HG03280 (cell line): ENCODE results near the gene TOMM20.

Experiments
- ATAC-seq: cut with Tn5 transposase; IDR thresholded peaks from one replicate; pipeline ENCODE4 v1.9.1; 2021; ENCODE audit warnings: mild to moderate bottlenecking, moderate library complexity; ENCODE audit not compliant: unreplicated experiment

TOMM20 gene

DNA sequence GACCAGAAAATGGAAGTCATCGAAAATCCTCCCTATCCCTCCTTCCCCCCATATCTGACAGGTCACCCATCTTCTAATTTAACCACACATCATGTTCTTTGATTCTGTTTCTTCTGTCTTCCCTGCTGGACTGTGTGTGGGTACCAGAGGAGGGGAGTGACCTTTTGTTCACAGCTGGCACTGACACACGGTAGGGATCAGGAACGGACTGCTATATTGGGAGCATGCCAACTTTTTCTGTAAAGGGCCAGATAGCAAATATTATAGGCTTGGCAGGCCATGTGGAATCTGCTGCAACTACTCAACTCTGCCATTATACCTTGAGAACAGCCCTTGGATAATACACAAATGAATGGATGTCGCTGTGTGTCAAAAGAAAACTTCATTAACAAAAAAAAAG is 7.5 kb upstream of the TOMM20 start:
- ATAC-seq = no peak

DNA sequence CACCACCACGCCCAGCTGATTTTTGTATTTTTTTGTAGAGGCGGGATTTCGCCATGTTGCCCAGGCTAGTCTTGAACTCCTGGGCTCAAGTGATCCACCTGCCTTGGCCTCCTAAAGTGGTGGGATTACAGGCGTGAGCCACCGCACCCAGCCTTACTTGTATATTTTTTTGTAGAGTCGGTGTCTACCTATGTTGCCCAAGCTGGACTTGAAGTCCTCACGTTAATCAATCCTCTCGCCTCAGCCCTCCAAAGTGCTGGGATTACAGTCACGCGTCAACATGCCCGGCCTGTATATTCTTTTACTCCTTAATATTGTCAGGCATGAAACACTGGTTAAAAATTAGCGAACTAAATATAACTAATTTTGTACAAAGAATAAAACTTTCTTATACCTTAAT is 5.5 kb upstream of the TOMM20 start:
- no peak for ATAC-seq

DNA sequence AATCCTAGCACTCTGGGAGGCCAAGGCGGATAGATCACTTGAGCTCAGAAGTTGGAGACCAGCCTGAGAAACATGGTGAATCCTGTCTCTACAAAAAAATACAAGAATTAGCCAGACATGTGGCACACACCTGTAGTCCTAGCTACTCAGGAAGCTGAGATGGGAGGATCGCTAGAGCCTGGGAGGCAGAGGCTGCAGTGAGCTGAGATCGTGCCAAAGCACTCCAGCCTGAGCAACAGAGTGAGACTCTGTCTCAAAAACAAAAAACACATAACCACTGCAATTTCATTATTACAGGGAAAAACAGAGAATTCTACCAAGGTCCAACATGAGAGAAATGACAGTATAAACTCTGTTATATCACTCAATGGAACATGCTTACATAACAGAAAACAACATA is 4.4 kb upstream of the TOMM20 start:
- ATAC-seq = no peak

DNA sequence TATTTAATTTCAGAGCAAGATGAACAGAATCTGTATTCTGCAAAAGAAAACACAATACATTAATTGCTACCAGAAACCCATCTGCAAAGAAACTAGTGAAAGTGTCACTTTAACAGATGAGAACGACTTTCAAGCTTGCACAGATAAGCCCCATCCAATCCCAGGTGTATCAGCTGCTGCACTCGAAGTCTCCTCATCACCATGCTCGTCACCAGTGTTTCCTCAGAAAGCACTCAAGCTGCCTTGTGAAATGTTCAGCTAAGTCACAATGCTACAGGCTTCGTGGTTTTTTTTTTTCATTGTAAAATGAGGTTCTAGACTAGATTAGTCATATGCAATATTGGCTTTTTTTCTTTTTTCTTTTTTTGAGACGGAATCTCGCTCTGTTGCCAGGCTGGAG is 3.3 kb upstream of the TOMM20 start:
- no peak for ATAC-seq

DNA sequence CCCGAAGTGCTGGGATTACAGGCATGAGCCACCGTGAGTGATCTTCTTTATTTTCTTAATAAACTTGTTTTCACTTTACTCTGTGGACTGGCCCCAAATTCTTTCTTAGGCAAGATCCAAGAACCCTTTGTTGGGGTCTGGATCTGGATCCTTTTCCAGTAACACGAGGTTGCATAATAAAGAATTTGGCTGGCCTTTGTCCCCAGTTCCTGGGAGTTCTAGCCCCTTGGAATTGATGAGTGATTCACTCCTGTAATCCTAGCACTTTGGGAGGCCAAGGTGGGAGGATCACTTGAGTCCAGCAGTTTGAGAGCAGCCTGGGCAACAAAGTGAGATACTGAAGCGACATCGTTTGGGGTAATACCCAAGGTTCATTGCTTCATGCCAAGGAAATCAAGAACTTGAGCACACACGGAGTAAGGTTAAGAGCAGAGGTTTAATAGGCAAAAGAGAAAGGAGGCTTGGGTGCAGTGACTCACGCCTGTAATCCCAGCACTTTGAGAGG is 2.2 kb upstream of the TOMM20 start:
- ATAC-seq = no peak

DNA sequence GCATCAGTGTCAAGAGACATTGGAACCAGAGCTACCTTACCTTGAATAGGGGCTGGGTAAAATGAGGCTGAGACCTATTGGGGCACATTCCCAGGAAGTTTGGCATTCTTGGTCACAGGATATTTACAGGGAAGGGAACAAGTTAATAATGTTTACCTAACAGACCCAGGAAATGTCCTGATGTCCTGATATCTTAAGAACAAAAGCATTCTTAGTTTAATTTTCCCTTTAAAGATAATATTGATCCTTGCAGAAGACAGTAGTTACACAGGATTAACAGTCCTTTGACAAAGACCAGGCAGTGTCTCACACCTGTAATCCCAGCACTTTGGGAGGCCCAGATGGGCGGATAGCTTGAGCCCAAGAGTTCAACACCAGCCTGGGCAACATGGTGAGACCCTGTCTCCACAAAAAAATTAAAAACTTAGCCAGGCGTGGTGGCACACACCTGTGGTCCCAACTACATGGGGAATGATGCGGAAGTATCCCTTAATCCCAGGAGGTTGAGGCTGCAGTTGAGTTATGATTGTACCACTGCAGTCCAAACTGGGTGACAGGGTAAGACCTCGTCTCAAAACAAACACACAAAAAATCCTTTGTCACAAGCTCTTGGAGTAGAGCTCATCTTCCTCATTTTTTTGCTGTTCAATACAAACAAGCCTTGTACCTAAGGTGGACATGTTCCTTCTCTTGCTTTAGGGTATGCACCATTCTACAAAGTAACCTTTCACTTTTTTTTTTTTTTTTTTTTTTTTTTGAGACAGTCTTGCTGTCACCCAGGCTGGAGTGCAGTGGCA is 1.3 kb upstream of the TOMM20 start:
- ATAC-seq = no peak

DNA sequence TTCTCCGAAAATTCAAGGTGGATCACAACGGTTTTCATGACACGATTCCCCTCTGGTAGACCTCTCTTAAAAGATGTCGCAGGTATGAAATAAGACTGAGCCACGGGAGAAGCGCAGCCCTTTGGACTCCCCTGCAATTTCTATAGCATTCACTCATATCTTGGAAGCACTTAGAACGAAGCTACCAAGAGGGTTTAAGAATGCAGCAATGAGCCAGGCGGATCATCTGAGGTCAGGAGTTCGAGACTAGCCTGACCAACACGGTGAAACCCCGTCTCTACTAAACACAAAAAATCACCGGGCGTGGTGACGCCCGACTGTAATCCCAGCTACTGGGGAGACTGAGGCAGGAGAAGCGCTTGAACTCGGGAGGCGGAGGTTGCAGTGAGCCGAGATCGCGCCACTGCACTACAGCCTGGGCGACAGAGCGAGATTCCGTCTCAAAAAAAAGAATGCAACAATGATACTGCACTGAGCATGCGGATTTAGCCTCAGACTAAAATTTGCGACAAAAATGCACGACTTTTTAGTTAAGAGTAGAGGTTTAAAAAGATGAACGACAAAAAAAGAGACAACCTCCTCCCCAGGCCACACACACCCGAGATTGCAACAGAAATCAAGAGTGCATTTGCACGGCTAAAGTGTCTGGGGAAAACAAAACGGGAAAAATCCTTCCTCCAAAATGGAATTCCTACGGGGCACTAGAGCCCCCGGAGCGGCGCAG is 743 bp downstream of the TOMM20 start:
- no peak for ATAC-seq

DNA sequence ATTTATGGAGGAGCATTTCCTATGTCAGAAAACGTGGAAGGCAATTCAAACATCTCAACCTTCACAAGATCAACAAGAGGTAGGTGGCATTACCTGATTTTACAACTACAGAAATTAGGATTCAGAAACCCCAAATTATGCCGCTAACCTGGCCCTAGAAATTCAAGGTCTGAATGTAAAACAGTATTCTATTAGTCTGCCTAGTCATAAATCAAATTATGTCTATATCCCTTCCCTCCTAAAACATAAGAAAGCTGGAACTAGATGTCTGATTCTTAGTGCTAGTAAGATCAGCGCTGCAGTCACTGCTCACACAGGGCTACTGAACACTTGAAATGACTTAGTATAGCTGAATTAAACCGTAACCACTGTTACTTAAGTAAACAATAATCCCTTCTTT is 1.4 kb downstream of the TOMM20 start:
- no peak for ATAC-seq

DNA sequence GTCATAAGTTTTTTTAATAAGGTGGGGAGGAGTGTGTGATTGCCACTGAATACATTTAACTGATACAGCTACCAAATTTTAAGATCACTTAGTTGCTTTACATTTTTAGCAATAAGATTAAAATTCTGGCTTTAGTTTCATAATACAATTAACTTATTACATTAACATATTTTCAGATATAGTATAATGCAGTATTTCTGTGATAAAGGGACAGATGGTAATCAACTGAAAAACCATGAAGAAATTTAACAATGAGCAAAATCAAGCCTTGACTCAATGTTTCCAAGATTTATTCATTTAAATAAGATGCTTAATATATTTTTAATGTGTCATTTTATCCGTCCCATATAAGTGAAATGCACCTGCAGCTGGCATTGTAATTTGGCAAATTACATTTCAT is 4.0 kb downstream of the TOMM20 start:
- ATAC-seq = no peak

DNA sequence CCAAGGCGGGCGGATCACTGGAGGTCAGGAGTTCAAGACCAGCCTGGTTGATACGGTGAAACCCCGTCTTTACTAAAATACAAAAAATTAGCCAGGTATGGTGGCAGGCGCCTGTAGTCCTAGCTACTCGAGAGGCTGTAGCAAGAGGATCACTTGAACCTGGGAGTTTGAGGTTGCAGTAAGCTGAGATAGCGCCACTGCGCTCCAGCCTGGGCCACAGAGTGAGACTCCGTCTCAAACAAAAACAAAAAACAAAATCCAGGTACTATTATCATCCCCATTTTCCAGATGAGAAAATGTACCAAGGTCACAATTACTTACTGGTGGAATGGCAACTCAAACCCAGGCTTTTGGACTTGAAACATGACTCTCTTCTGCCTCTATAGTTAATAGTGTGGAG is 4.5 kb downstream of the TOMM20 start:
- no peak for ATAC-seq

DNA sequence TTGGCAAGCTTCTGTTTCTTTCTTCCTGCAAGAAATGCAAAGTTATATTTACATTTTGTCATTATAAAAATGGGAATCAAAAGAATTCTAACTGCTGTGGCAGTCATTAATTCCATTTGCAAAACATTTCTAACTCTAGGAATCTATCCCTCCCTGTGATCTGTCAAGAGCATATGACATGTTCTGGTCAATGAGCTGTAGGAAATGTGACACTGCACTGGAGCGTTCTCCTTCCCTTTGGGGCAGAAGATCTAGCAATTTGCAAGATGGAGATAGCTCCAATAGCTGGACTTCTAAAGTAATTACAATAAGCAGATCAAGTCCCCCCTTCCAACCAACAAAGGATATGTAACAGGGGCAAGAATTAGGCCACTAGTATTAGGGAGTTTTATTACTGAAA is 6.3 kb downstream of the TOMM20 start:
- ATAC-seq = no peak

DNA sequence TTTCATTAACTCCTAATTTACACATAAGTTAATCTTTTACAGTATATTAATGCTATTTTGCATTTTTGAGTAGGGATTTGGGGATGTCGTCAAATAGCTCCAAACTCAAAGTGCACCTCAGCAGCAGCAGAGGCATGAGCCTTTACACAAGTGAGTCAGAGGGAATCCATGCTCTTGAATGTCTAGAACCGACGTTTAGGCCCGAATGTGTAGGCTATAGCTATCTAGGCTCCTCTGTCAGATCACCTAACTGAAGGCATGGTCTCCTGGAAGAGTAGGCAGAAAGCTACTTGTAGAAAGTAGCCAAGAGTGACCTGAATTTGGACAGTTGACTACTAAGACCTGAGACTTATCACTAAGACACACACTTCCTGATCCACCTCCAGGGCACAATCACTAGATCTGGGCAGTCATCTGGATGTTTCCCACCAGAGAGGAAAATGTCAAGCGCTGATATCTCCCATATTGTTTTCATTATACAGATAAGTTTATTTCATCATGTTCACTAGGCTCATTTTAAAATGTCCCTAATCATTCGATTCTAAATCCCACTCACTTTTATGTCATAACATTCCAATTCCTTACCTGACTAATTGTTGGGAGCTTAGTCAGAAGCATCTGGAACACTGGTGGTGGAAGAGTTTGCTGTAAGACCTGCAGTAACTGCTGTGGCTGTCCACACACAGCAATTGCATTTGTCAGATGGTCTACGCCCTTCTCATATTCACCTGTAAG is 15.3 kb downstream of the TOMM20 start:
- no peak for ATAC-seq

DNA sequence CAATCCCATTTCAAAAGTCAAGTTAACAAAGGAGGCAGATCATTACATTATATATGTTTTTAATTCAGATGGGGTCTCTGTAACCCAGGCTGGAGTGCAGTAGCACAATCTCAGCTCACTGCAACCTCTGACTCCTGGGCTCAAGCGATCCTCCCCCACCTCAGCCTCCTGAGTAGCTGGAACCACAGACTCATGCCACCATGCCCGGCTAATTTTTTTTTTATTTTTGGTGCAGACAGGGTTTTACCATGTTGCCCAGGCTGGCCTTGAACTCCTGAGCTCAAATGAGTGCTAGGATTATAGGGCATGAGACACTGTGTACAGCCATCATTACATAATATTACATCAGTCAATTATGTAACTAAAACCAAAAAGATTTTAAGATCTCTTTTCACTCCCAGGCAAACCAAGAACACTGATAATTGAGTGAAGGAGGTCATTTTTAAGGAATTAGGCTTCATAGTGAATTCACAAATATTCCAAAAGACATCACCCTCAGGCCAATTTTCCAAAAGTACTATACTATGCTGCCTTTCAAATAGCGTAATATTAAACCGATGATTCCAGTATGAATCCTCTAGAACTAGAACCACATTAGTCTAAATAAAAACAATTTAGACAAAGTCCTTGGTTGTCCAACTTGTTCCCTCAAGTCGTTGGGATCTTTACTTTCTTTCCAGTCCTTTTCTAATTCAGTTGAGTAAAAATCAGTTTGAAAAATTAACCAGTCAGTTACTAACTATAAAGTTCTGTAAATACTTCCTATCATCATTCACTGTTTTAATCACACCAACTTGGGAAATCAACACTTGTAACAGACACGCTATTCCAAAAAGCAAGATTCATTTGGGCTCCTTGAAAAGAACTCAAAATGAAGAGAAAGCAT is 16.1 kb downstream of the TOMM20 start:
- no peak for ATAC-seq

DNA sequence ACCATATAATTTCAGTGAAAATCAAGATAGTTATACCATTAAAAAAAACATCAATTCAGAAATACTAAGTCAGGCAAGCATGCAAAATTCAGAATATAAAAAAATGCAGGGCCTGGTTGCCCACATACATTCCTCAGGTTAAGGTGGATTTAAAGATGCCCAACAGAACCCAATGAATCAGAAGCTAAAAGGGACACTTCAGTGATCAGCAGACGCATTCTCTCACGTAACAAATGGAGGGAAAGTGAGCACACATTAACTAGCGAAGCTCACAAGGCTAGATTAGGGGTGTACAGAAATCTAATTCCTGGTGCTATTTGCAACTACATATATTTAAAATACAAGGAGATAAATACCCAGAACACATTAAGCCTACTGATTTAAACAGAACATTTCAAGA is 17.5 kb downstream of the TOMM20 start:
- ATAC-seq = no peak

DNA sequence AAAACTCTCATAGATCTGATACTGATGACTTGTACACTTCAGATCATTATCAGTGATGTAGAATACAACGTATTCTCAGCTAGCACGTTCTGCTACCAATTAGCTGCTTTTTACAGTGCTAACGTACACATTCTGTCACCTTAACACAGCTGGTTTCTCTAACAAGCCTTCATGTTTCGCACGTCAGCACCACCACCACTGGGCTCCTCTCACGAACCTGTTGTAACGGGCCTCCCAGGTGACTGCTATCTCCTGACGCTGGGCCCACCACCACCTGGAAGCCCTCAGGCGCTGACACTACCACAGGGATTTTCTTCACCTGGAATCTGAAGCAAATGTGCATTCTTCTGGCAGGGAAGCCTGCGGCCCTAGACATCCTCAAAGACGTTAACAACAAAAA is 19.8 kb downstream of the TOMM20 start:
- no peak for ATAC-seq

DNA sequence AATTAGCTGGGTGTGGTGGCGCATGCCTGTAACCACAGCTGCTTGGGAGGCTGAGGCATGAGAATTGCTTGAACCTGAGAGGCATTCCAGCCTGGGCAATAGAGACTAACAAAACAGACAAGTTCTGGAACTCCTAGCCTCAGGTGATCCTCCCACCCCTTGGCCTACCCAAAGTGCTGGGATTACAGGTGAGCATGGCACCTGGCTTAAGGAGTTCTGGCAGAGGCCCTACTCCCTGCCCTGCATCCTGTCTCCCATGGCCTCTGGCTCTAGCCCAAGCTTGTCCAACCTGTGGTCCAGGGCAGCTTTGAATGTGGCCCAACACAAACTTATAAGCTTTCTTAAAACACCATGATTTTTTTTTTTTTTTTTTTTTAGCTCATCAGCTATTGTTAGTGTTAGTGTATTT is 20.4 kb downstream of the TOMM20 start:
- no peak for ATAC-seq

DNA sequence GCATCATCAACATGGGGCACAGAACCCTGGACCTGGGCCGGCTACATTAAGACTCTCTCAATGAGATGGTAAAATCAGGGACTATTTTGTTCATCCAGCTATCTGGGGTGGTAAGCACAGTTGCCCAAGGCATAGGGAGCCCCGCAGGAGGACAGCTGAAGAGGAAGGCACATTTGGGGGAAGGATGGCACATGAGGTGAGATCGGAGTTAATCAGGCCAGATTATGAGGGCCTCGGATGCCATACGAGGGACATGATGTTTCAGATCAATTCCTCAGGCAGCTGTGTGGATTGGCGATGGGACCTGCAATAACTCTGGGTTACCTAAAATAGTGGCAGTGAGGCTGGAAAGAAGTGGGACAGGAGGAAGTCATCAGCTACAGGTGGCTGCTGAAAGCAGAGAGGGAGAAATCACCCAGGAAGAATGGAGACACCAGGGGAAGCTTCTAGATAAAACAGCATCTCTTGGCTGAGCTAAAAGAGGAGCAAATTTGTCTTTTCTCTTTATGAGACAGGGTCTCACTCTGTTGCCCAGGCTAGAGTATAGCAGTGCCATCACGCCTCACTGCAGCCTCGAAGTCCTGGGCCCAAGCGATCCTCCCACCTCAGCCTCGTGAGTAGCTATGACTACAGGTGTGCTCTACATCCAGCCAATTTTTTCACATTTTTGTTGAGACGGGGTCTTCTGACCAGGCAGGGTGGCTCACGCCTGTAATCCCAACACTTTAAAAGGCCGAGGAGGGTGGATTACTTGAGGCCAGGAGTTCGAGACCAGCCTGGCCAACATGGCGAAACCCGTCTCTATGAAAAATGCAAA is 21.1 kb downstream of the TOMM20 start:
- ATAC-seq = no peak

DNA sequence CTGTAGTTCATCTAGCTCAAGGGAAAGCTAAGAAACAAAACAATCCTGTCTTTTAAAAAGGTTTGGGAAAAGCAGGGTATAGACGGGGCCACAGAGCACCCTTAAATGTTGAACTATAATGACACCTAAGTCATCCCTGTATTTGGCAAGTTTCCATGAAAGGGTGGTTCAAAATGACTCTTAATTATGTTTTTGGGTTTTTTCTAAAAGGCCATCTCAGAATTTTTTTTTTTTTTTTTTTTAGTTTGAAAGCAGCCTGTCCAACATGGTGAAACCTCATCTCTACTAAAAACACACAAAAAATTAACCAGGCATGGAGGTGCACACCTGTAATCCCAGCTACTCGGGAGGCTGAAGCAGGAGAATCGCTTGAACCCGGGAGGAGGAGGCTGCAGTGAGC is 22.2 kb downstream of the TOMM20 start:
- ATAC-seq = no peak

DNA sequence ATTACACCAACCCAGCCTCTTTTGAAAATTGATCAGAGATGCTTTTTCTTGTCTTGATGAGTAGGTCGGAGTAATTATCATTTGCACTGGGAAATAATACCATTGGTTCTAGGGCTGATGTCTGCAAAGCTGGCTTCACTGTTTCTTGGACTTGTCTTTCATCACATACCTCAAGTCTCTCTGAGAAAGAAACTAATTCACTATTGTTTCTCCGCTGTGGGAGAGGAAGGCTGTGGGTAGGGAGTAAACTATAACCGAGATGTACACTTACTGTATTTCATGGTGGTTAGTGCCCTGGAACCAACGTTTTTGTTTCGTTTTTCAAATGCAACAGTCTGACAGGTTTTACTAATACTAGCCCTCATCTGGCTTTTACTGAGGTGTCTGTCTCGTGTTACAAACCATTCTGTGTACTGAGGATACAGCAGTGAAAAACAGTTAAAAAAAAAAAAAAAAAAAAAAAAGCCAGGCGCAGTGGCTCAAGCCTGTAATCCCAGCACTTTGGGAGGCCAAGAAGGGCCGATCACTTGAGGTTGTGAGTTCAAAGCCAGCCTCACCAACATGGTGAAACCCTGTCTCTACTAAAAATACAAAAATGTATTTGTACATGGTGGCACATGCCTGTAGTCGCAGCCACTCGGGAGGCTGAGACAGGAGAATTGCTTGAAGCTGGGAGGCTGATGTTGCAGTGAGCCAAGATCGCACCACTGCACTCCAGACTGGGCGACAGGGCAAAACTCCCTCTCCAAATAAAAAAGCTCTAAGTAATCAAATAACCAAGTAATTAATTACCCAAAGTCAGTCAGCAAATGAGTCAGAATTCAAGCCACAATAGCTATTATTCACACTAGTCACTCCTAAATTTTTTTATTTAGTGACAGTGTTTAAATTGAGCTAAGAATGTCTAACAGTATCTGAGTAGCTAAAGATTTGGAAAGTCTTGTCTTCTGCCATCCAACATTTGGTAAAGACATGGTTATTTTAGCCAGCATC is 23.3 kb downstream of the TOMM20 start:
- ATAC-seq = peak; percentile 79
